ENCODE data around the gene GPR3.

The GPR3 gene

DNA sequence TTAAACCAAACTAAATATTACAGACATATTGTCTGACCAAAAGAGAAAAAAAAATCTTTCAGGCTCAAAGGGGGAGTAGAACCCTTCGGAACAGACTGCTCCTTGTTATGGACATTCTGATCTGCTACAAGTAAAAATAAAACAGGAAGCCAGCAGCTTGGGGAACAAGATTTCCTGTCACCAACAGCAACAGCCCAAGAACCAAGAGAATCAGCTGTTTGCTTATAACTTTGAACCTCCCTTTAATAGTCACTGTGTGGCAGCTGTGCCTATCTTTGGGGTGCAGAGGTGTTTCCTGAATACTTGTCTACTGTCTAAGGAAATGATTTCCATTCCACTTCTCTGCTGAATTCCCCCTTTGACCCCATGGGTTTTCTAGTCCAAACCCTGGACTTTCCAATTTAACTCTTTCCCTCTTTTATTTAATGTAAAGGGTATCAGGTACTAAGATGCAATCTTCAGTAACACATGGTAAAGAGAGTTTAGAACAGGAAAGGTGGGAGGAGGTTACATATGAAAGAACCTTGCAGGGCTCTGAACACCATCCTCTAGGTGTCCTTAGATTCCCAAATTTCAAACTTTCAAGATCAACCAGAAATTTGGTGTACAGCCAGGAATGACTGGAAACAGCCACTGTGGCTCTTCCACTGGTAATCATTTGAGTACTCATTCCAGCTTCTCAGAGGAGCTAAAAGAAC lies 38.6 kb downstream of the GPR3 start:
- no peak for TF ChIP-seq CEBPB (IDR thresholded peaks at IDR 0.05)
- no peak for TF ChIP-seq NFIC (IDR thresholded peaks at IDR 0.05)
- TF ChIP-seq FOXM1 (IDR thresholded peaks at IDR 0.05; ENCODE audit: borderline replicate concordance, low read depth) = no peak
- TF ChIP-seq TAF1 (IDR thresholded peaks at IDR 0.05; ENCODE audit: low read depth) = no peak

DNA sequence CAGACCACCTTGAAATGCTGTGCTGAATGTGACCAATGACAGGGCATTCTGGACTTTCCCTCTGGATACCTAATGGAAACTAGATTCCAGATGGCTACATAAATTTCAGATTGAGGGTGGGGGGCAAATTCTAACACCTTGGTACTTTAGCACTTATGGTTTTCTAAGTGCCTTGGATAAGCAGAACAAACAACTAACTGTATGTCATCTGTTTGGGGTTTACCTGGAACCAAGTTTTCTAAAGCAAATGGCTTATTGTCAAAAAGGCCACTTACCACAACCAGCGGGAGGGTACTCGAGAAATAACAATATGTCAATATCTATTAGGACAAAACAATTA lies 39.1 kb downstream of the GPR3 start:
- TF ChIP-seq CREB1 (IDR thresholded peaks at IDR 0.05; ENCODE audit: low read depth) (no peak), YY1 (IDR thresholded peaks at IDR 0.05; ENCODE audit: low read depth) (no peak), ZBTB7A (IDR thresholded peaks at IDR 0.05; ENCODE audit: low read depth) (no peak), TAF1 (IDR thresholded peaks at IDR 0.05; ENCODE audit: low read depth) (no peak), TCF12 (IDR thresholded peaks at IDR 0.05; ENCODE audit: low read depth) (no peak), TEAD4 (IDR thresholded peaks at IDR 0.05) (no peak), CEBPB (IDR thresholded peaks at IDR 0.05) (no peak), RAD21 (IDR thresholded peaks at IDR 0.05; ENCODE audit: low read depth) (no peak), EP300 (IDR thresholded peaks at IDR 0.05; ENCODE audit: borderline replicate concordance) (no peak), FOXM1 (IDR thresholded peaks at IDR 0.05; ENCODE audit: borderline replicate concordance, low read depth) (no peak), EGR1 (IDR thresholded peaks at IDR 0.05) (no peak), NFIC (IDR thresholded peaks at IDR 0.05) (no peak)
- TF ChIP-seq, protein P1, sequence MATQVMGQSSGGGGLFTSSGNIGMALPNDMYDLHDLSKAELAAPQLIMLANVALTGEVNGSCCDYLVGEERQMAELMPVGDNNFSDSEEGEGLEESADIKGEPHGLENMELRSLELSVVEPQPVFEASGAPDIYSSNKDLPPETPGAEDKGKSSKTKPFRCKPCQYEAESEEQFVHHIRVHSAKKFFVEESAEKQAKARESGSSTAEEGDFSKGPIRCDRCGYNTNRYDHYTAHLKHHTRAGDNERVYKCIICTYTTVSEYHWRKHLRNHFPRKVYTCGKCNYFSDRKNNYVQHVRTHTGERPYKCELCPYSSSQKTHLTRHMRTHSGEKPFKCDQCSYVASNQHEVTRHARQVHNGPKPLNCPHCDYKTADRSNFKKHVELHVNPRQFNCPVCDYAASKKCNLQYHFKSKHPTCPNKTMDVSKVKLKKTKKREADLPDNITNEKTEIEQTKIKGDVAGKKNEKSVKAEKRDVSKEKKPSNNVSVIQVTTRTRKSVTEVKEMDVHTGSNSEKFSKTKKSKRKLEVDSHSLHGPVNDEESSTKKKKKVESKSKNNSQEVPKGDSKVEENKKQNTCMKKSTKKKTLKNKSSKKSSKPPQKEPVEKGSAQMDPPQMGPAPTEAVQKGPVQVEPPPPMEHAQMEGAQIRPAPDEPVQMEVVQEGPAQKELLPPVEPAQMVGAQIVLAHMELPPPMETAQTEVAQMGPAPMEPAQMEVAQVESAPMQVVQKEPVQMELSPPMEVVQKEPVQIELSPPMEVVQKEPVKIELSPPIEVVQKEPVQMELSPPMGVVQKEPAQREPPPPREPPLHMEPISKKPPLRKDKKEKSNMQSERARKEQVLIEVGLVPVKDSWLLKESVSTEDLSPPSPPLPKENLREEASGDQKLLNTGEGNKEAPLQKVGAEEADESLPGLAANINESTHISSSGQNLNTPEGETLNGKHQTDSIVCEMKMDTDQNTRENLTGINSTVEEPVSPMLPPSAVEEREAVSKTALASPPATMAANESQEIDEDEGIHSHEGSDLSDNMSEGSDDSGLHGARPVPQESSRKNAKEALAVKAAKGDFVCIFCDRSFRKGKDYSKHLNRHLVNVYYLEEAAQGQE (IDR thresholded peaks at IDR 0.05; ENCODE audit: low read depth) = no peak
- TF ChIP-seq, protein P2, sequence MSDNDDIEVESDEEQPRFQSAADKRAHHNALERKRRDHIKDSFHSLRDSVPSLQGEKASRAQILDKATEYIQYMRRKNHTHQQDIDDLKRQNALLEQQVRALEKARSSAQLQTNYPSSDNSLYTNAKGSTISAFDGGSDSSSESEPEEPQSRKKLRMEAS (IDR thresholded peaks at IDR 0.05) = no peak
- TF ChIP-seq, protein P3, sequence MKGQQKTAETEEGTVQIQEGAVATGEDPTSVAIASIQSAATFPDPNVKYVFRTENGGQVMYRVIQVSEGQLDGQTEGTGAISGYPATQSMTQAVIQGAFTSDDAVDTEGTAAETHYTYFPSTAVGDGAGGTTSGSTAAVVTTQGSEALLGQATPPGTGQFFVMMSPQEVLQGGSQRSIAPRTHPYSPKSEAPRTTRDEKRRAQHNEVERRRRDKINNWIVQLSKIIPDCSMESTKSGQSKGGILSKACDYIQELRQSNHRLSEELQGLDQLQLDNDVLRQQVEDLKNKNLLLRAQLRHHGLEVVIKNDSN (IDR thresholded peaks at IDR 0.05) = no peak

DNA sequence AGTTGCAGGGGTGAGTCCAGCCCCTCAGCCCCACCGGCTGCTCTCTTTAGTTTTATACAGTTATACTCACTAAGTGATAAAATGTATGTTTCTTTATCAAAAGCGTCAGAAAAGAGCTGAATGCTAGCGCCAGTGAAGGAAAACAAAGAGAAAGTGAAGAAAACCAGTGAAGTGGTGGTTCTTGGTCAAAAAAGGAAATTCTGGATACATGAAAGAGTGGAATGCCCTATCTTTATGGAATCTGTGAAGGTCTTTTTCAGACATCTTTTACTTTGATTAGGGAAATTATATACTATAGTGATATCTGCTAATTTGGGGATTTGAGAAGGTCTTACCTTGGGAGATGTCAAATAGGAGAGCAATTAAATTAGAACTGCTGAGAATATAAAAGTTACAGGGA lies 41.3 kb downstream of the GPR3 start:
- TF ChIP-seq YY1 (IDR thresholded peaks at IDR 0.05; ENCODE audit: low read depth) = no peak
- no peak for TF ChIP-seq FOXM1 (IDR thresholded peaks at IDR 0.05; ENCODE audit: borderline replicate concordance, low read depth)
- TF ChIP-seq ZBTB7A (IDR thresholded peaks at IDR 0.05; ENCODE audit: low read depth) = no peak
- TF ChIP-seq, protein P1 (IDR thresholded peaks at IDR 0.05; ENCODE audit: low read depth) = no peak
- no peak for TF ChIP-seq EGR1 (IDR thresholded peaks at IDR 0.05)
- TF ChIP-seq, protein P3 (IDR thresholded peaks at IDR 0.05) = no peak
- TF ChIP-seq TEAD4 (IDR thresholded peaks at IDR 0.05) = no peak
- TF ChIP-seq, protein P2 (IDR thresholded peaks at IDR 0.05) = no peak
- no peak for TF ChIP-seq RAD21 (IDR thresholded peaks at IDR 0.05; ENCODE audit: low read depth)
- TF ChIP-seq CREB1 (IDR thresholded peaks at IDR 0.05; ENCODE audit: low read depth) = no peak
- TF ChIP-seq CEBPB (IDR thresholded peaks at IDR 0.05) = no peak
- TF ChIP-seq TCF12 (IDR thresholded peaks at IDR 0.05; ENCODE audit: low read depth) = no peak
- TF ChIP-seq TAF1 (IDR thresholded peaks at IDR 0.05; ENCODE audit: low read depth) = no peak
- TF ChIP-seq EP300 (IDR thresholded peaks at IDR 0.05; ENCODE audit: borderline replicate concordance) = no peak
- no peak for TF ChIP-seq NFIC (IDR thresholded peaks at IDR 0.05)

DNA sequence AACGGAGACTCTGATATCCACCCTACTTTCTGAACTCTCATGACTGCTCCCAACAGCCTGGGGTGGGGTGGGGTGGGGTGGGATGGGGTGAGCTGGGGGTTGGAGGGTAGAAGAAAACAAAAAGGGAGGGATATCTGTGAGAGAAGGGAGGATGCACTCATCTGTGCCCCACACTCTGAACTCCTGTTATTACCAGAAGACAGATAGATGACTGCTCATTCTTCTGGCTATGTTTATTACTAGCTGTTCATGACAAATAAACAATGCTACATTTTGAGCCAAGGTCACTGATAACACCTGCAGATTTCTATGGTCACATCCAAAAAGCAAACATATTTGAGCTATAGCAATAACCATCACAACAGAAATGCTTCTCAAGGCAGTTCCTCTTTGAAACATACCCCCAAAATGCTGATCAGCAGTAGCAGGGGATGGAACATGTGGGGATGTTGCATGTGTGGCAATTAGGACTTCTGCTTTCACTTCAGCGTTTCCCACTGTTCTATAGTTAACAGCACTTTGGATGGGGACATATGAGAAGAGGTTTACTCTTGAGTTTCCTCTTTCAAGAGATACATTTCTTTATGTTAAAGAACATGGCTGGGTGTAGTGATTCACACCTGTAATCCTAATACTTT lies 43.3 kb downstream of the GPR3 start:
- TF ChIP-seq CREB1 (IDR thresholded peaks at IDR 0.05; ENCODE audit: low read depth) (no peak), ZBTB7A (IDR thresholded peaks at IDR 0.05; ENCODE audit: low read depth) (no peak), TEAD4 (IDR thresholded peaks at IDR 0.05) (no peak), CEBPB (IDR thresholded peaks at IDR 0.05) (no peak), EGR1 (IDR thresholded peaks at IDR 0.05) (no peak), EP300 (IDR thresholded peaks at IDR 0.05; ENCODE audit: borderline replicate concordance) (no peak), FOXM1 (IDR thresholded peaks at IDR 0.05; ENCODE audit: borderline replicate concordance, low read depth) (no peak), TCF12 (IDR thresholded peaks at IDR 0.05; ENCODE audit: low read depth) (no peak), NFIC (IDR thresholded peaks at IDR 0.05) (no peak), YY1 (IDR thresholded peaks at IDR 0.05; ENCODE audit: low read depth) (no peak), TAF1 (IDR thresholded peaks at IDR 0.05; ENCODE audit: low read depth) (no peak)
- TF ChIP-seq, protein P3 (IDR thresholded peaks at IDR 0.05) = no peak
- TF ChIP-seq, protein P1 (IDR thresholded peaks at IDR 0.05; ENCODE audit: low read depth) = no peak

Measured in Ishikawa (cell line).